ENCODE measurements around the gene FKBP4. TPM values are rescaled to one million over a fixed set of nuclear protein-coding genes. Genes with fewer than 3 reads are reported as not detected.

Gene FKBP4
- total and polyA plus RNA-seq, 2 of the 13 experiments (the other 11 are each of a cell fraction or from before 2014, with no cell fraction given): 25.7 to 66.1 TPM

GRCh38 chr12:2800046-2800570 is 5.3 kb downstream of the FKBP4 start (continued):
- TF ChIP-seq TRAFD1 (CRISPR knock-in tag; IDR thresholded peaks at IDR 0.05; ENCODE audit: borderline replicate concordance): no peak

GRCh38 chr12:2801044-2801783 is 6.4 kb downstream of the FKBP4 start:
- CTCF ChIA-PET (ENCODE audit: low intra/inter-chr PET ratio, low total read pairs): no interaction called here
- ATAC-seq: no peak
- H3K27ac ChIP-seq (ENCODE audit: extremely low read length, insufficient read depth, low read length): no peak overlapping the region
- TF ChIP-seq HCFC1 (IDR thresholded peaks at IDR 0.05; ENCODE audit: low read depth, low read length): no peak
- no peak for TF ChIP-seq ATF3 (CRISPR knock-in tag; IDR thresholded peaks at IDR 0.05)
- TF ChIP-seq ZNF678 (CRISPR knock-in tag; IDR thresholded peaks at IDR 0.05): no peak
- no peak for TF ChIP-seq THAP7 (CRISPR knock-in tag; IDR thresholded peaks at IDR 0.05)
- no peak for TF ChIP-seq SUZ12 (IDR thresholded peaks at IDR 0.05; ENCODE audit: low read depth, low read length)
- no peak for TF ChIP-seq ZNF280B (CRISPR knock-in tag; IDR thresholded peaks at IDR 0.05; ENCODE audit: borderline replicate concordance)
- TF ChIP-seq SIX1 (CRISPR knock-in tag; IDR thresholded peaks at IDR 0.05; ENCODE audit: borderline replicate concordance): no peak
- no peak for TF ChIP-seq KAT2B (IDR thresholded peaks at IDR 0.05; ENCODE audit: borderline replicate concordance, low read depth, low read length)
- TF ChIP-seq DNMT1 (CRISPR knock-in tag; IDR thresholded peaks at IDR 0.05): no peak
- no peak for TF ChIP-seq RFXAP (CRISPR knock-in tag; IDR thresholded peaks at IDR 0.05; ENCODE audit: borderline replicate concordance)
- no peak for TF ChIP-seq U2AF1 (optimal IDR thresholded peaks at IDR 0.05; ENCODE audit: low read depth, low read length)
- TF ChIP-seq PITX1 (CRISPR knock-in tag; IDR thresholded peaks at IDR 0.05): no peak
- no peak for TF ChIP-seq MNT (IDR thresholded peaks at IDR 0.05)
- TF ChIP-seq ZNF724P (CRISPR knock-in tag; IDR thresholded peaks at IDR 0.05; ENCODE audit: borderline replicate concordance): no peak
- no peak for TF ChIP-seq ZNF788 (CRISPR knock-in tag; IDR thresholded peaks at IDR 0.05; ENCODE audit: borderline replicate concordance)
- no peak for TF ChIP-seq SALL2 (CRISPR knock-in tag; IDR thresholded peaks at IDR 0.05)

More at GRCh38 chr12:2801044-2801783, 6.4 kb downstream of the FKBP4 start:
- peaks cover 14% of the 10 kb centered on the region for H3K4me1 ChIP-seq (ENCODE audit: insufficient read depth, low read length)
- intact Hi-C loops (cut with micrococcal nuclease; ENCODE audit: unreplicated experiment) (no loop called here), in situ Hi-C loops (cut with HindIII; ENCODE audit: extremely low pct_ligation_motif_present, low pct_unique_long_range_greater_than_20kb) (no loop called here)
- H3K36me3 ChIP-seq (replicated peaks in 1 of 2; ENCODE audit: control insufficient read depth in 1 of 2, insufficient read depth in 2 of 2, low read length in 2 of 2): peaks cover 41 to 90% of the 10 kb centered on the region in 2 experiments
- 95% methylated on average over 12 of the region's 16 CpGs for WGBS (ENCODE audit: low lambda C conversion rate)
- H3K9me3 ChIP-seq (ENCODE audit: low read length): no peaks in the 10 kb centered on the region
- no peak overlapping the region for H3K4me3 ChIP-seq (replicated peaks in 1 of 3; ENCODE audit: insufficient read depth in 1 of 3, low read depth in 2 of 3, low read length in 3 of 3)
- DNase-seq (ENCODE audit: low spot score) (no peak), FAIRE-seq (no peak)
- H3K4me2 ChIP-seq (ENCODE audit: low read depth, low read length): no peak overlapping the region
- POLR2A ChIA-PET: no interaction called here
- BruUV-seq (replicated peaks): no TSS peak
- H3K9ac ChIP-seq (ENCODE audit: insufficient read depth, low read depth, low read length): no peak overlapping the region
- no peaks in the 10 kb centered on the region for H3K27me3 ChIP-seq (ENCODE audit: control insufficient read depth in 1 of 2, insufficient read depth in 2 of 2, low read length in 2 of 2)
- H2AFZ ChIP-seq (ENCODE audit: low read length): no peak overlapping the region
- peaks cover 4% of the 10 kb centered on the region; the same call in 1 of the 2 replicates for H4K20me1 ChIP-seq (ENCODE audit: insufficient read depth, low read length)
- peaks cover 12% of the 10 kb centered on the region for H3K79me2 ChIP-seq (ENCODE audit: insufficient read depth, low read length)

Data from HepG2 (cell line).